Large intestine (tissue), 3 donors: ENCODE measurements around the gene AKAP17A. TPM values are rescaled to one million over a fixed set of nuclear protein-coding genes. Genes with fewer than 3 reads are reported as not detected.
"Not testable (repeated sequence)": the region's sequence is repeated elsewhere in the genome, so short reads cannot be mapped to it uniquely, and the experiment has no call there.

ENCODE experiments used
- DNase-seq, 2 donors: peaks; one replicate each; pipeline versions ENCODE4 v3.0.0 to v3.0.0-alpha.2; 2013
- H3K27ac ChIP-seq: one replicate; pipeline ENCODE4 v1.5.1; 2013; ENCODE audit warnings: low read length
- H3K27me3 ChIP-seq: 2 replicates; pipeline ENCODE4 v1.6.1; 2013; ENCODE audit warnings: low read length; ENCODE audit not compliant: control insufficient read depth, insufficient read depth
- H3K36me3 ChIP-seq: 2 replicates; pipeline ENCODE4 v1.6.1; 2013; ENCODE audit warnings: low read length; ENCODE audit not compliant: control insufficient read depth, insufficient read depth
- H3K4me1 ChIP-seq: one replicate; pipeline ENCODE4 v1.6.1; 2013; ENCODE audit warnings: low read length; ENCODE audit not compliant: control insufficient read depth, insufficient read depth
- H3K4me3 ChIP-seq: one replicate; pipeline ENCODE4 v1.5.1; 2013; ENCODE audit warnings: low read length
- H3K9me3 ChIP-seq: one replicate; pipeline ENCODE4 v1.6.1; 2013; ENCODE audit warnings: mild to moderate bottlenecking, low read depth, low read length, moderate library complexity; ENCODE audit not compliant: control insufficient read depth
- WGBS: methylation state at CpG from one replicate; pipeline ENCODE4 v1.1.5; 2013; ENCODE audit warnings: low lambda C conversion rate; ENCODE audit not compliant: insufficient coverage; 5-methylcytosine and 5-hydroxymethylcytosine counted together
- polyA plus RNA-seq: library from polyadenylated mRNA; unstranded; fragments of 120-200 nt; gene quantifications from one replicate; pipeline ENCODE4 v1.2.1, GENCODE V29; 2013

The AKAP17A gene
- polyA plus RNA-seq, 1 donor, result 65.9 TPM

DNA sequence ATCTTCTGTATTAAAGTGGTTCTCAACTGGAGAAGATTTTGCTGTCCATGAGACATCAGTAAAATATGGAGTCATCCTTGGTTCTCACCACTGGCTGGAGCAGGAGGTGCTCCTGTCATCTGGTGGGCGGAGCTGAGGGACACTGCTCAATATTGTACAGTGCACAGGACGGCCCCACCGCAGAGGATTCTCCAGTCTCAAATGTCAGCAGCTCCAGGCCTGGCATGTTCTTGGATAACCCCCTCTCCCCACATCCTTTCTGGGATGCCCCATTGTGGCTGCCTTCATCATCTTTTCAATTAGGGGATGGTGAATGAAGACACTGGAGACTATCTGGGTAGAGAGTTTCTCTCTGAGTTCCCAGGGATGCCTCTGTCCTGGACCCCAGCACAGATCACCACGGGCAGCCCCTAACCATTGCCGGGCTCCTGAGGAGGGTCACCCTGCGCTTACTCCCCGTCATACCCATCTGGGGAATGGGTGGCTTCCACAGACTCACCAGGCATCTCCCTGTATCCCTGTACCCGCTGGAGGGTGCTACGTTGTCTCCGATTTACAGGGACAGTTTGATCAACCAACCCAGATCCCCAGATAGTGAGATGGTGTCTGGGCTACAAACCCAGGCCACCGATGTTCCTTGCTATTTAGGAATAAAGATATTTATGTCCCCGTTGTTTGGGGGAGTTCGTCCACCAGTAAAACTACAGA lies 32.5 kb upstream of the AKAP17A start:
- H3K36me3 ChIP-seq, result no peaks in the 10 kb centered on the region
- no peaks in the 10 kb centered on the region for H3K4me1 ChIP-seq
- no peaks in the 10 kb centered on the region for H3K9me3 ChIP-seq
- H3K27ac ChIP-seq, result no peak overlapping the region
- H3K4me3 ChIP-seq, result no peak overlapping the region
- no peak for DNase-seq
- WGBS, result no CpG with 5 or more reads among the region's 13 CpGs
- no peaks in the 10 kb centered on the region for H3K27me3 ChIP-seq

DNA sequence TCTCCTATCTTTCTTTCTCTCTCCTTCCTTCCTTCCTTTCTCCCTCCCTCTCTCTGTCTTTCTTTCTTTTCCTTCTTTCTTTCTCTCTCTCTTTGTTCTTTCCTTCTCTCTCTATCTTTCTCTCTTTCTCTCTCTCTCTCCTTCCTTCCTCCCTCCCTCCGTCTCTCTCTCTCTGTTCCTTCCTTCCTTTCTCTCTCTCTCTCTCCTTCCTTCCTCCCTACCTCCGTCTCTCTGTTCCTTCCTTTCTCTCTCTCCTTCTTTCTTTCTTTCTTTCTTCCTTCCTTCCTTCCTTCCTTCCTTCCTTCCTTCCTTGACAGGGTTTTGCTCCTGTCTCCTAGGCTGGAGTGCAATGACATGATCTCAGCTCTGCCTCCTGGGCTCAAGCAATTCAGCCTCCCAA lies 30.2 kb upstream of the AKAP17A start:
- no peak for DNase-seq
- Histone ChIP-seq H3K27ac (no peak overlapping the region), H3K27me3 (no peaks in the 10 kb centered on the region), H3K4me3 (no peak overlapping the region), H3K4me1 (no peaks in the 10 kb centered on the region), H3K9me3 (no peaks in the 10 kb centered on the region), H3K36me3 (no peaks in the 10 kb centered on the region)
- whole genome bisulfite sequencing, result 92% methylated on average over 2 of the region's 2 CpGs

DNA sequence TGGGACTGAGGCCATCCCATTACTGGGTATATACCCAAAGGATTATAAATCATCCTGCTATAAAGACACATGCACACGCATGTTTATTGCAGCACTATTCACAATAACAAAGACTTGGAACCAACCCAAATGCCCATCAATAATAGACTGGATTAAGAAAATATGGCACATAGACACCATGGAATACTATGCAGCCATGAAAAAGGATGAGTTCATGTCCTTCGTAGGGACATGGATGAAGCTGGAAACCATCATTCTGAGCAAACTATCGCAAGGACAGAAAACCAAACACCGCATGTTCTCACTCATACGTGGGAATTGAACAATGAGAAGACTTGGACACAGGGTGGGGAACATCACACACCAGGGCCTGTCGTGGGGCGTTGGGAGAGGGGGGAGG lies 27.3 kb upstream of the AKAP17A start:
- no CpG with 5 or more reads among the region's 7 CpGs for WGBS
- not testable (repeated sequence) for DNase-seq, H3K9me3 ChIP-seq, H3K27me3 ChIP-seq, H3K36me3 ChIP-seq, H3K27ac ChIP-seq, H3K4me1 ChIP-seq, H3K4me3 ChIP-seq

DNA sequence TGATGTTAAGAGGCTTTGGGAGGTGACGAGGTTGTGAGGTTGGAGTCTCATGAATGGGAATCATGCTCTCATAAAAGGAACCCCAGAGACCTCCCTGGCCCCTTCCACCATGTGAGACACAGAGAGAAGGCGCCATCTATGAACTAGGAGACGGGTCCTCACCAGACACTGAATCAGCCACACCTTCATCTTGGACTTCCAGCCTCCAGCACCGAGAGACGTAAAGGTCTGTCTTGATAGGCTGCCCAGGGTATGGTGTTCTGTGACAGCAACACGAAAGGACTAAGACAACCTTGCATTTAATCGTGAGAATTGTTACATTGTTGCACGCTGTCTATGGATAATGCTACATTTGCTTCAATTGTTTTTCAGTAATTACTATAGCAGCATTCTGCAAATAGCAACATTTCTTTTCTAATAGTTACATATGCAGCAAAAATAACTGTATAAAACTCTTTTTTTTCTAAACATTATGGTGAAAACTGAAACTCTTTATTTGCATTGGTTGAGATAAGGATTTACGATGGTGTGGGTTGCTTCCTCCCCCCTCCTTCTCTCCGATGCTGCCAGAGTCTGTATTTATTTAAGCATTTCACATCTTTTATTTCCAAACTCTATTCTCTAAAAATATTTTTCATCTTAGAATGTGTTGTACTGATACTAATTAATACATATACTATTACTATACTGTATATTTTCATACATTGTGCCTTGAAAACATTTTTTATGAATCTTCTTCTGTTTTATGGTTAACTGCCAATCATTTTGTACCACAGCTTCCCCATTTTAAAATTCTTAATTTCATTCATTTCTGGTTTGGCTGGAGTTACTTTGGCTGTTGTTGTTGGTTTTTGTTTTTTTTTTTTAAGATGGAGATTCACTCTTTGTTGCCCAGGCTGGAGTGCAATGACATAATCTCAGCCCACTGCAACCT lies 26.4 kb upstream of the AKAP17A start:
- H3K27ac ChIP-seq, result no peak overlapping the region
- no peaks in the 10 kb centered on the region for H3K36me3 ChIP-seq
- no peaks in the 10 kb centered on the region for H3K4me1 ChIP-seq
- H3K9me3 ChIP-seq, result no peaks in the 10 kb centered on the region
- H3K4me3 ChIP-seq, result no peak overlapping the region
- WGBS, result 23% methylated on average over 3 of the region's 10 CpGs
- DNase-seq, result no peak
- H3K27me3 ChIP-seq, result no peaks in the 10 kb centered on the region

DNA sequence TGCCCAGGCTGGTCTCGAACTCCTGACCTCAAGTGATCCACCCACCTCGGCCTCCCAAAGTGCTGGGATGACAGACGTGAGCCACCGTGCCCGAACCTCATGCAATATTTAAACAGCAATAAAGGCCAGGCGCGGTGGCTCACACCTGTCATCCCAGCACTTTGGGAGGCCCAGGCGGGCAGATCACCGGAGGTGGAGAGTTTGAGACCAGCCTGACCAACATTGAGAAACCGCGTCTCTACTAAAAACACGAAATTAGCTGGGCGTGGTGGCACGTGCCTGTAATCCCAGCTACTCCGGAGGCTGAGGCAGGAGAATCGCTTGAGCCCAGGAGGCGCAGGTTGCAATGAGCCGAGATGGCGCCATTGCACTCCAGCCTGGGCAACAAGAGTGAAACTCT lies 17.2 kb upstream of the AKAP17A start:
- not testable (repeated sequence) for DNase-seq

DNA sequence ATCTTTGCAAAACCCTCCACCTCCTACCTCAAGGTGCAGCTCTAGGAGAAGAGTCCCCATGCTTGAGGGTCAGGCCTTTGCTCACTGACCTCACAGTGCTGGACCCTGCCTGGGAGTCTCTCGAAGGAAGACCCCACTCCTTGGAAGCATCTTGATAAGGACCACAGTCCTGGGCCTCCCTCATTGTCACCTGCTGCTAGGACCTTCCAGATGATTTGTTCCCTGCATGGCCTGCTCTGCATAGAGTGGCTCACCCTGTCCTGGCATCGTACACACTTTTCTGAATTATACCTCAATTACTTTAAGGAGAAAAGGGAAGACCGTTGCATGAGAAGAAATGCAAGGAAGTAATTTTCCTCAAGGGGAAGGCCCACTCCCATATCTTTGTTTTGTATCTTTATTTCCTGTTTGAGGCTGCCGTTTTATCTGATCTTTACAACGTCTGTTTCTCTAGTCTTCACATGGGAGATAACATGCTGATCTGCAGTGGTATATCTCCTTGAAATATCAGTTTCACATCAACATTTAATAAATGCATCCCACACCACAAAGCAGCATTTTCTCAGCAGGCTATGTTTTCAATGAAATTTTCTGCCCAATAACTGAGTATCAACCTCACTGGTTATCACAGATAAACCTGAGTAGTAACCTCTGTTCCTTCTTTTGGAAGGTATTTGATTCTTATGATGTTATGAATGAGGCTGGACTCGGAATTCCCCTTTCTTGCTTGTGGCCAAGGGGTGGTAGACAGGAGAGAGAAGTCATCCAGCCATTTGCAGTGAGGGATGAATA lies 15.0 kb upstream of the AKAP17A start:
- no peaks in the 10 kb centered on the region for H3K9me3 ChIP-seq
- no peak for DNase-seq
- WGBS, result 38% methylated on average over 2 of the region's 6 CpGs
- H3K4me3 ChIP-seq, result no peak overlapping the region
- no peaks in the 10 kb centered on the region for H3K36me3 ChIP-seq
- no peaks in the 10 kb centered on the region for H3K27me3 ChIP-seq
- H3K4me1 ChIP-seq, result no peaks in the 10 kb centered on the region
- no peak overlapping the region for H3K27ac ChIP-seq

More for the DNA sequence above, 17.2 kb upstream of the AKAP17A start:
- not testable (repeated sequence) for H3K9me3 ChIP-seq, H3K36me3 ChIP-seq, H3K4me3 ChIP-seq, H3K27ac ChIP-seq, H3K4me1 ChIP-seq, H3K27me3 ChIP-seq
- 100% methylated on average over 1 of the region's 19 CpGs for WGBS

DNA sequence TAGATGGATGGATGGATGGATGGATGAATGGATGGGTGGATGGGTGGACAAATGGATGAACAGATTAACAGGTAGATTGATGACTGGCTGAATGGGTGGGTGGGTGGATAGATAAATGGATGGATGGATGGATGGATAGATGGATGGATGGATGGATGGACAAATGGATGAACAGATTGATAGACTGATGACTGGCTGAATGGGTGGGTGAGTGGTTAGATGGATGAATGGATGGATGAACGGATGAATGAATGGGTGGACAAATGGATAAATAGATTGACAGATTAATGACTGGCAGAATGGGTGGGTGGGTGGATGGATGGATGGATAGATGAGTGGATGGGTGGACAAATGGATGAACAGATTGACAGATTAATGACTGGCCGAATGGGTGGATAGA lies 13.6 kb upstream of the AKAP17A start:
- Histone ChIP-seq H3K36me3 (no peaks in the 10 kb centered on the region), H3K4me1 (no peaks in the 10 kb centered on the region), H3K27ac (no peak overlapping the region), H3K4me3 (no peak overlapping the region), H3K9me3 (no peaks in the 10 kb centered on the region), H3K27me3 (no peaks in the 10 kb centered on the region)
- WGBS, result 86% methylated on average over 1 of the region's 2 CpGs
- no peak for DNase-seq

DNA sequence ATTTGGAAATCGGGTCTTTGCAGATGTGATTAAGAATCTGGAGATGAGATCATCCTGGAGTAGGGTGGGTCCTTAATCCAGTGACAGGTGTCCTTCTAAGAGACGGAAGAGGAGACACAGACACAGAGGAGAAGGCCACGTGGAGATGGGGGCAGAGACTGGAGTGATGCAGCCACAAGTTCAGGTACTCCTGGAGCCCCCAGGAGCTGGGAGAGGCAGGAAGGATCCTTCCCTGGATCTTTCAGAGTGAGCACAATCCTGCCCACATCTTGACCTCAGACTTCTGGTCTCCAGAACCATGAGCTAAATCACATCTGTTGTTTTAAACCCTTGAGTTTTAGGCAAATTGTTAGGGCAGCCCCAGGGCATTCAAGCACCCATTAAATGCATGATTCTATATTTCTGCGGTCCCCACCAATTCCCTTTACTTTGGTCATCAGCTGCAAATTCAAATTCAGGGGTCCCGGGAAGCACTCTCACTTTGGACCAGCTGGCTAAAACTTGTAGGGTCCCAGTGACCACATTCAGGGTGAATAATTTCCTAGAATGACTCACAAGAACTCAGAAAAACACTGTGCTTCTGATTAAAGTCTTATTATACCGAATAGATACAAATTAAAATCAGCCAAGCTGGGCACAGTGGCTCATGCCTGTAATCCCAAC lies 12.8 kb upstream of the AKAP17A start:
- WGBS, result 100% methylated on average over 1 of the region's 6 CpGs
- H3K9me3 ChIP-seq, result no peaks in the 10 kb centered on the region
- H3K27me3 ChIP-seq, result no peaks in the 10 kb centered on the region
- H3K36me3 ChIP-seq, result no peaks in the 10 kb centered on the region
- no peak overlapping the region for H3K27ac ChIP-seq
- DNase-seq, result no peak
- no peaks in the 10 kb centered on the region for H3K4me1 ChIP-seq
- H3K4me3 ChIP-seq, result no peak overlapping the region

DNA sequence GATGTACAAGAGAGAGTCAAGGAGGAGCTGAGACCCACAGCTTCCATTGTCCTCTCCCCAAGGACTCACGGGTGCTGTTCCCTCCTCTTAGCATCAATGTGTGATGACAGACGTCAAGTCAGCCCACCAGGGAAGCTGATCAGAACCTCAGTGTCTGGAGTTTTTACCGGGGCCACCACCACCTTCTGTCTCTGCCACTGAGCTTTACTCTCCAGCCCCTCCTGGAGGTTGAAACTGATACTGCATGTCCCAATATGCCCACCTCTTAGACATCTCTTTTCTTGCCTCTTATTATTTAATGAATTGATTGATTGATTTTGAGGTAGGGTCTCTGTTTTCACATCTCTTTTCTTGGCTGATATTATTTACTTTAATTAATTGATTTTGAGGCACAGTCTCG lies 10.3 kb upstream of the AKAP17A start:
- Histone ChIP-seq H3K4me1 (no peaks in the 10 kb centered on the region), H3K27ac (no peak overlapping the region), H3K4me3 (no peak overlapping the region), H3K36me3 (no peaks in the 10 kb centered on the region), H3K9me3 (no peaks in the 10 kb centered on the region), H3K27me3 (no peaks in the 10 kb centered on the region)
- WGBS, result no CpG with 5 or more reads among the region's 4 CpGs
- no peak for DNase-seq
